GM19035 (cell line): Measurements from ENCODE around the gene FRMD4A.
"Not testable (repeated sequence)": the region's sequence is repeated elsewhere in the genome, so short reads cannot be mapped to it uniquely, and the experiment has no call there.

Experiments
- ATAC-seq: cut with Tn5 transposase; IDR thresholded peaks from one replicate; pipeline ENCODE4 v1.9.1; 2021; ENCODE audit not compliant: unreplicated experiment

FRMD4A gene

GRCh38 chr10:13803566-13804554 is 526.9 kb downstream of the FRMD4A start:
- no peak for ATAC-seq

- ATAC-seq = no peak
Observed at GRCh38 chr10:13801907-13802288, 528.8 kb downstream of the FRMD4A start.

GRCh38 chr10:13801156-13801906 is 529.4 kb downstream of the FRMD4A start:
- no peak for ATAC-seq

GRCh38 chr10:13797164-13797563 is 533.6 kb downstream of the FRMD4A start:
- ATAC-seq = no peak

- no peak for ATAC-seq
Observed at GRCh38 chr10:13795653-13796555, 534.8 kb downstream of the FRMD4A start.

GRCh38 chr10:13794992-13795612 is 535.6 kb downstream of the FRMD4A start:
- ATAC-seq = no peak

GRCh38 chr10:13792006-13792405 is 538.7 kb downstream of the FRMD4A start:
- ATAC-seq = no peak

- ATAC-seq = no peak
Observed at GRCh38 chr10:13791483-13791882, 539.2 kb downstream of the FRMD4A start.

GRCh38 chr10:13790196-13790595 is 540.5 kb downstream of the FRMD4A start:
- ATAC-seq = no peak

- no peak for ATAC-seq
Observed at GRCh38 chr10:13789448-13789829, 541.3 kb downstream of the FRMD4A start.

GRCh38 chr10:13788711-13789447 is 541.8 kb downstream of the FRMD4A start:
- ATAC-seq = no peak

- ATAC-seq = no peak
Observed at GRCh38 chr10:13788320-13788600, 542.5 kb downstream of the FRMD4A start.

- peak; percentile 81 for ATAC-seq
Observed at GRCh38 chr10:13787015-13787421, 543.7 kb downstream of the FRMD4A start.

- ATAC-seq = peak; percentile 48
Observed at GRCh38 chr10:13784067-13784466, 546.7 kb downstream of the FRMD4A start.

GRCh38 chr10:13779748-13780147 is 551.0 kb downstream of the FRMD4A start:
- no peak for ATAC-seq

- ATAC-seq = not testable (repeated sequence)
Observed at GRCh38 chr10:13778693-13778960, 552.1 kb downstream of the FRMD4A start.

- ATAC-seq = no peak
Observed at GRCh38 chr10:13776861-13777311, 553.8 kb downstream of the FRMD4A start.

GRCh38 chr10:13775786-13776775 is 554.6 kb downstream of the FRMD4A start:
- no peak for ATAC-seq

GRCh38 chr10:13774303-13774893 is 556.3 kb downstream of the FRMD4A start:
- ATAC-seq = no peak
